Glomerular visceral epithelial cell (primary cell): ENCODE results near the gene NF1.
"Not testable (repeated sequence)": the region's sequence is repeated elsewhere in the genome, so short reads cannot be mapped to it uniquely, and the experiment has no call there.

Source experiments
- DNase-seq: peaks from one replicate; pipeline ENCODE4 v3.0.0-alpha.2; 2016; ENCODE audit errors: extremely low spot score

Gene NF1

GRCh38 chr17:31078290-31078689 is 16.5 kb upstream of the NF1 start:
- no peak for DNase-seq

DNA sequence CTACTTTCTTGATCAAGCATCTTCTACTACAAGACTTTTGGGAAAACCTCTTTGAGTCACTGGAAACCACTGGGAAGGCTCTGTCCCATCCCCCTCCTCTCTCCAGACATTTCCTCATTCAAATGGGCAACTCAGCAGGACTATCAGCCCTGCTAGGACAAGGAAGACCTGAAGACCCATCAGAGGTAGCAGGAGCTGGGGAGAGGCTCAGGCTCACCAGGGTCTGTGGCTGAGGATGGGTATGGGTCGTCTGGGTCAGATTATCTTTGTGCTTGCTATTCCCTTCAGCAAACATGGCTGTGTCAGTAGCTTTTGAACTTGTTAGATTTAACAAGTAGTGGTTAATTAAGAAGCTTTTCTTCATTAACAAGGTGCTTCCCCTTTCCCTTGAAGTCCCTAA is 15.0 kb upstream of the NF1 start:
- DNase-seq = no peak

DNA sequence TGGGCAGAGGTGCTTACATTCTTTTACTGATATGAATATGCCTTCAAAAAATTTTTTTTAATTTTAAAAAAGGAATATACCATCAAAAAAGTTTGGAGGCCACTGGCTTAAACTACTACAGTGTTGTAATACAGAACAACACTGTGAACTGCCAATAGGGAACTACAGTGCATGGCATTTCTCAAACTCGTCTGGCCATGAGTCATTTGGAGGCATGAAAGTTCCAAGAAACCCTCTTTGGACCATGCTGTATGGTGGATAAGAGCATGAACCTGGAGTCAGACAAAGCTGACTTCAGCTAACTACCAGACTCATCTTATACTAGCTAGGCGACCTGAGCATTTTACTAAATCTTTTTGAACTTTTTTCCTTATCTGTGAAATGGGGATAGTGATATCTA is 9.2 kb upstream of the NF1 start:
- peak; percentile 17 for DNase-seq

- no peak for DNase-seq
Measured at GRCh38 chr17:31089471-31089870, 5.3 kb upstream of the NF1 start.

- not testable (repeated sequence) for DNase-seq
Measured at GRCh38 chr17:31090650-31091049, 4.1 kb upstream of the NF1 start.

DNA sequence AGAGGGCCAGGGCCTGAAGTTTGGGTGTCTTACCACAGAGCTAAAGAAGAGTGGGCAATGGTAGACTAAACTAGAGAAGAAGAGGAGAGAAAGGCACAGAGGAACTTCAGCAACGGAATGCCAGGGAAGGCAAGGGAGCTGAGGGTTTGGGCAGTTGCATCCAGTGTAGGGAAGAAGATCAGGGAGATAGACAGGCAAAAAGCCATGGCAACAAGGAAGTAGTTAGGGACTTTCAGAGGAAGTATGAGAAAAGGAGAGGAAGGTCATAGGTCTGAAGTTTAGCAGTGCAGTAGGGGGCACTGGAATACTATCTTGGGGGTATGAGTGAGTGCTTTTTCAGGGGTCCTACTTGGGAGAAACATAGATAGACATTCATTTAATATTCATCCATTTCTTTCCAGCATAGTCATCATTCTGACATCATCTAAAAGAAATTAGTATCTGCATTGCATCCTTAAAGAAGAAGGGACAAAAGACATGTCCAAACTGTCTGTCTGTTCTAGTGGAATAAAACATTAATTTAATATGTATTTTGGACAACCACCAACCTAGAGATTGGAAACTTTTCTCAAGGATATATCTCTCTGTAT is 2.2 kb upstream of the NF1 start:
- DNase-seq = no peak

DNA sequence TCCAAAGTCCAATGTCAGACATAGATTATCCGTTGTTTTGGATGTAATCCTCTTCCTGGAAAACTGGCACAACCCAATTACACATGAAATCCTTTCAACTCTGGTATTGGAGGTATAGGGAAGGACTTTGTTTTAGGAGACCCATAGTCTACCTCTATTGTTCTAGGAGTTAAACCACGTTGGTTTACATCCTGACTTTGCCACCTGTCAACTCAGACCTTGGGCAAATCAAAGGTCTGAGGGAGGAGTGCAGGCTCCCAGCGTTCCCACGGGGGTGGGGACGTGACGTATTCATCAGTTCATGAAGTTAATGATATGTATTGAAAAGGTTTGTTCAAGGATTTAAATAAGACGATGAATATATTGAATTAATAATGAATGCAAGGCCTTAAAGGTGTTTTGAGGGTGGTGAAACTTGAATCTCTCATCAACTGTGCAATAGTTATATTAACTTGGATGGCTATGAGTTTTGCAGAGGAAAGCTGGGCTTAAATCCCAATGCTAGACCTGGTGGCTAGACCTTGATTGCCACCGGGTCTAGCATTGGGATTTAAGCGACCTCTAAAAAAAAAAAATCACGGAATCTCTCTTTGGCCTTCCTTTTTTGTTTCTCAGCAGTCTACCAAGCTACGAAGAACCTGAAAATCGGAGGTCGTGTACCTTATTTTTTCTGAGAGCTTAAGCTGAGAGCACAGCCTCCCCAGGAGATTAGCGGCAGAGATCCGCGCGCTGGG is 744 bp upstream of the NF1 start:
- DNase-seq = no peak

- DNase-seq = peak; percentile 78
Measured at GRCh38 chr17:31095236-31096105, 694 bp downstream of the NF1 start.

GRCh38 chr17:31096106-31096436 is 1.3 kb downstream of the NF1 start:
- DNase-seq = no peak

- DNase-seq = no peak
Measured at GRCh38 chr17:31099016-31099415, 4.2 kb downstream of the NF1 start.

DNA sequence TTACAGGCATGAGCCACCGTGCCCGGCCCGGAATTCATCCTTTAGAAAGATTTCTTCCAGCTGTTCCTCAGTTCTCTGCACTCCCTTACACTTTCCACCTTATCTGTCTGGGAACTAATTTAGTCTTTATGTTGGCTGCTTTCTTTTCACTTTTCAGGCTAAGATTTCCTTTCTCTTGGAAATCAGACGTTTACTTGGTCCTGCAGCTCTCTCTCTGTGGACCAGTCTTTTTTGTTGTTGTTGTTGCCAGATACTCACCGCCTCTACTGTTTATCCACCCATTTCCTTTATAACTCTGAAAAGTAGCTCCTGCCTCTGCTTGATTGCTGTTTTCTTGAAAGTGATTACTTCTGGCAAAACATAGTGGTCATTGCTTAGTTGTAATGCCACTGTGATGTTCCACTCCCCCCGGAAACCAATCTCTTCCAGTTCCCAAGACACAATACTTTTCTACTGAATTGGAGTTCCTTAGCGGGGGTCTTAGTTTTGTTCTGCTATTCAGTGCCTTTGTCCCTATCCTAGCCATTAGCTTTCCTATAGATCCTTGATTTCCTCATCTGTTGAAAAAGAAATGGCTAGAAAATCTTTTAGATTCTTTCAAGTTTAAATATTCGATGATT is 6.2 kb downstream of the NF1 start:
- DNase-seq = no peak

- DNase-seq = no peak
Measured at GRCh38 chr17:31101943-31102342, 7.2 kb downstream of the NF1 start.

DNA sequence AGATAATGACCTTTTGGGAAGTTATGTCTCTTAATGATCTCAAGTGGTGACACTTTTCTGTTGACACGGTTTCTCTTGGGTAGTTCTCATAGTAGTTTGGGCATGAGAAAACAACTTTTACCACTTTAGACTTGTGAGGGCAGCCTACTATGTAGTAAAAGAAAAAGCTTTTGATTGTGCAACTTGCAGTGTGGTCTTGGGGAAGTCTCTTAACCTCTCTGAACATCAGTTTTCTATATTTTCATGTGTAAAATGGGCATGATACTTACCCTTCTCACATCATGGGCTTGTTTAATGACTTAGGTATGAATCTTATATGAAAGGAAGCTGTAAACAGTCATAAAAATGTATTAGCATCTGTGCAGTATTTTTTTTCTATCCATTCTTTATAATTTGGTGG is 11.2 kb downstream of the NF1 start:
- no peak for DNase-seq

- DNase-seq = no peak
Measured at GRCh38 chr17:31111183-31111582, 16.4 kb downstream of the NF1 start.

DNA sequence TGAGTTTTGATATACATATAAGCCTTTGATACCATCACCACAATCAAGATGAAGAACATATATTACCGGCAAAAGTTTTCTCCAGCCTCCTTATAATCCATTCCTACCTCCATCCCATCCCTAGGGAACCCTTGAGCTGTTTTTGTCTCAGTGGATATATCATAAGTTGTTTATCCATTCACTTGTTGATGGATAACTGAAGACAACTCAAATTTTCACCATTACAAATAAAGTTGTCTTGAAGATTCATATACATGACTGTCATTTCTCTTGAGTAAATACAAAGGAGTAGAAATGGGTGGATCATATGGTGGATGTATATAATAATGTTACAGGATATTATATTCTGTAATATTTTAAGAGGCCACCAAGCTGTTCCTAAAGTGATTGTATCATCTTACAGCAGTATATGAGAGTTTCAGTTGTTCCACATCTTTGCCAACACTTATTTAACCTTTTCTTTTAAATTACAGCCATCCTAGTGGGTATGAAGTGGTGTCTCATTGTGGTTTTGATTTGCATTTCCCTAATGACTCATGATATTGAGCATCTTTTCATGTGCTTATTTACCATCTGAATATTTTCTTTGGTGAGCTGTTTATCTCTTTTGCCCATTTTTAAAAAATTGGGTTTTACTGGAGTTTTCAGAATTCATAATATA is 17.4 kb downstream of the NF1 start:
- DNase-seq = no peak

GRCh38 chr17:31113368-31113767 is 18.6 kb downstream of the NF1 start:
- peak; percentile 91 for DNase-seq

DNA sequence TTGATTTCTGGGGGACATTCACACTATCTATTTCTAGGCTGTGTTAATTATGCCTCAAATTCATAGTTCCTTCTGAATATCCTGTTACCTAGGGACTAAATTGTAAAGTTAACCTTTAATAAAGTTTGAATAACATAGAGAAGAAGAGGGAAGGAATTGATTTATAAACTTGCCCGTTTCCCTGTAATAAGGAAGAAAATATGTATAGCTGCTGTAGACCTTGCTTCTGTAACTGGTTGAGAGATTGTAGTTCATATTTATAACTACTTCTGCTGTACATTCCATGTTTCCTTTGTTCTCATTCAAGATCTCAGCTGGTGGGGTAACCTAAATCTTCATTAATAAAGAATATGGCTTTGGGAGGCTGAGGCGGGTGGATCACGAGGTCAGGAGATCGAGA is 19.2 kb downstream of the NF1 start:
- no peak for DNase-seq

- peak; percentile 40 for DNase-seq
Measured at GRCh38 chr17:31114956-31115555, 20.3 kb downstream of the NF1 start.

DNA sequence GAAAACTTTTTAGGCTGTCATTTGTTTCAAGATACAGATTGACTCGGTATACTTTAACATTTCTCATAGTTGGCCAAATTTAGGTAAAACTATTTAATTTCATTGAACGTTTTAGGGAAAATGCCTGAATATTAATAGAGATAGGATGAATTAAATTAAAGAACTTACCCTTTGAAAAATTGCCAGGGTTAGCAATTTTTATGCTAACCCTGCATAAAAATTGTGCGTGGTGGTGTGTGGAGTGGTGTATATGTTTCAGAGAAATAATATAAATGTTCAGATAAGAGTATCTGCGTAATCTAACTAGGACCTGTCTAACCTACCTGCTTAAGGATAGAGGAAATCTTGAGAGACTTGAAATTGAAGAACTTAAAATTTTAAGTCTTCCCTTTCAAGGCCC is 21.4 kb downstream of the NF1 start:
- DNase-seq = no peak

- no peak for DNase-seq
Measured at GRCh38 chr17:31122746-31123145, 28.0 kb downstream of the NF1 start.

DNA sequence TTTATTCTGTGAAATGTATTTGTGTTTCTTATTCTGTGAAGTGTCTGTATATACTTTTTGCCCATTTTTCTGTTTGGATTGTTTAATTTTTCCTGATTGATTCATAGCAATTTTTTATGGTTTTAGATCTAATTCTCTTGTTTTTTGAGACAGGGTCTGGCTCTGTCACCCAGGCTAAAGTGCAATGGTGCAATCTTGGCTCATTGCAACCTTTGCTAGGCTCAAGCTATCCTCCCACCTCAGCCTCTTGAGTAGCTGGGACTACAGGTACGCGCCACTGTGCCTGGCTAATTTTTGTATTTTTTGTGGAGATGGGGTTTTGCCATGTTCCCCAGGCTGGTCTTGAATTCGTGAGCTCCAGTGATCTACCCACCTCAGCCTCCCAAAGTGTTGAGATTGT is 31.5 kb downstream of the NF1 start:
- DNase-seq = no peak

DNA sequence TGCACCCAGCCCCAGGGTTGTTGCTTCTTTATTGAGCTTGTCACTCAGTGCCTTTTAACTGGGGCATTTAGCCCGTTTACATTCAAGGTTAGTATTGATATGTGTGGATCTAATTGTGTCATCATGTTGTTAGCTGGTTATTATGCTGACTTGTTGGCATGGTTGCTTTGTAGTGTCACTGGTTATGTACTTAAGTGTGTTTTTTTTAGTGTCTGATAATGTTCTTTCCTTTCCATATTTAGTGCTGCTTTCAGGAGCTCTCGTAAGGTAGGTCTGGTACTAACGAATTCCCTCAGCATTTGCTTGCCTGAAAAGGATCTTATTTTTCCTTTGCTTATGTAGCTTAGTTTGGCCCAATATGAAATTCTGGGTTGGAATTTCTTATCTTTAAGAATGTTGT is 33.5 kb downstream of the NF1 start:
- no peak for DNase-seq
